Measurements from ENCODE around the gene VTI1B. TPM values are rescaled to one million over a fixed set of nuclear protein-coding genes. Genes with fewer than 3 reads are reported as not detected.

The VTI1B gene
- total RNA-seq, 2 experiments from 2014 or later, result 41.5 to 93.3 TPM

GRCh38 chr14:67599698-67600561 lies 74.5 kb downstream of the VTI1B start, which contains the start of gene PIGH:
PIGH (minus strand) TSS chr14:67600268; CDS start chr14:67600203, 65 bp downstream.
- Histone ChIP-seq H3K9me3 (ENCODE audit: low read length) (no peaks in the 10 kb centered on the region; the same call in 1 of the 2 replicates), H3K4me3 (ENCODE audit: low read depth, low read length, poor library complexity, severe bottlenecking) (peak within 1 kb of the TSS; percentile 79), H4K20me1 (ENCODE audit: insufficient read depth, low read length) (no peaks in the 10 kb centered on the region), H3K9me2 (ENCODE audit: insufficient read depth, low read length) (no peaks in the 10 kb centered on the region), H3K4me2 (ENCODE audit: low read length) (peak within 1 kb of the TSS; percentile 77), H3K4me1 (ENCODE audit: insufficient read depth, low read length, poor library complexity, severe bottlenecking) (peaks cover 22% of the 10 kb centered on the region), H2AFZ (ENCODE audit: low read length) (peak within 1 kb of the TSS; percentile 53), H3K27ac (ENCODE audit: low read depth, low read length, poor library complexity, severe bottlenecking) (no peak within 1 kb of the TSS), H3K79me2 (ENCODE audit: insufficient read depth, low read depth, low read length) (peaks cover 7% of the 10 kb centered on the region; the same call in 1 of the 2 replicates), H3K36me3 (ENCODE audit: insufficient read depth, low read length) (peaks cover 3% of the 10 kb centered on the region; the same call in 1 of the 2 replicates)
- DNase-seq (ENCODE audit: low spot score), result peak; percentile 91
- intact Hi-C loops (cut with micrococcal nuclease; ENCODE audit: unreplicated experiment), result loop anchor here (1.0 to 10.0 kb wide), 2 partner anchors 19 to 215 kb away; partner anchors contain the start of genes ARG2, RAD51B and ZFYVE26
- TF ChIP-seq CTCF (conservative IDR thresholded peaks at IDR 0.05; ENCODE audit: low read length) (peak; percentile 75), EZH2phosphoT487 (IDR thresholded peaks at IDR 0.05; ENCODE audit: borderline replicate concordance, low read depth, low read length) (no peak)
- POLR2A ChIA-PET, result interaction anchor here (0.6 to 1.6 kb wide), 13 partner anchors 9 to 240 kb away, joined by 3 to 5 read pairs (median 3); partner anchors contain the start of genes ATP6V1D, EIF2S1 and RDH11
- no TSS peak for BruUV-seq (replicated peaks)
- CTCF ChIA-PET (ENCODE audit: unreplicated experiment), result interaction anchor here (0.6 to 1.9 kb wide), 8 partner anchors 10 to 1316 kb away, joined by 3 to 6 read pairs (median 3); partner anchors contain the start of genes ATP6V1D, EIF2S1 and RDH11

Small RNA genes within 50 kb of the gene (small RNA-seq; reads per million reads assigned to genes)
- gene AL132640.3 (not detected), gene RF00019 (not detected), gene RN7SL369P (not detected), gene RNA5SP386 (not detected)

Other genes starting within 250 kb of the VTI1B start
- gene TMEM229B, start 185.9 kb downstream of the VTI1B start, total RNA-seq (2014; rRNA removed; shearing (Covaris generic)), result 3.9 and 4.8 TPM in 2 replicates
- gene TMEM229B, start 185.9 kb downstream of the VTI1B start, total RNA-seq (2022), result 8.5 and 11.7 TPM in 2 replicates
- gene PLEKHH1, start 141.3 kb downstream of the VTI1B start, total RNA-seq (2014; rRNA removed; shearing (Covaris generic)), result not detected in 2 replicates
- not detected in 2 replicates for gene PLEKHH1, start 141.3 kb downstream of the VTI1B start, total RNA-seq (2022)
- 19.7 and 23.0 TPM in 2 replicates for gene PIGH, start 74.4 kb downstream of the VTI1B start, total RNA-seq (2014; rRNA removed; shearing (Covaris generic))
- gene PIGH, start 74.4 kb downstream of the VTI1B start, total RNA-seq (2022), result 12.0 and 15.5 TPM in 2 replicates
- gene ARG2, start 54.7 kb downstream of the VTI1B start, total RNA-seq (2014; rRNA removed; shearing (Covaris generic)), result 2.9 and 4.2 TPM in 2 replicates
- gene ARG2, start 54.7 kb downstream of the VTI1B start, total RNA-seq (2022), result 2.0 and 3.4 TPM in 2 replicates
- 31.1 and 32.0 TPM in 2 replicates for gene RDH11, start 21.1 kb upstream of the VTI1B start, total RNA-seq (2014; rRNA removed; shearing (Covaris generic))
- gene RDH11, start 21.1 kb upstream of the VTI1B start, total RNA-seq (2022), result 33.6 and 37.7 TPM in 2 replicates
- not detected in 2 replicates for gene RDH12, start 27.3 kb upstream of the VTI1B start, total RNA-seq (2014; rRNA removed; shearing (Covaris generic))
- gene RDH12, start 27.3 kb upstream of the VTI1B start, total RNA-seq (2022), result not detected in 2 replicates
- 12.0 and 16.3 TPM in 2 replicates for gene ZFYVE26, start 142.0 kb upstream of the VTI1B start, total RNA-seq (2014; rRNA removed; shearing (Covaris generic))
- 22.8 and 25.9 TPM in 2 replicates for gene ZFYVE26, start 142.0 kb upstream of the VTI1B start, total RNA-seq (2022)
- gene RAD51B, start 145.1 kb upstream of the VTI1B start, total RNA-seq (2014; rRNA removed; shearing (Covaris generic)), result 41.4 and 48.2 TPM in 2 replicates
- 72.8 and 89.9 TPM in 2 replicates for gene RAD51B, start 145.1 kb upstream of the VTI1B start, total RNA-seq (2022)

All from OCI-LY7 (cell line).